HG03135 (cell line): Measurements from ENCODE around the gene COMMD3.

ENCODE experiments used
- ATAC-seq: cut with Tn5 transposase; IDR thresholded peaks from one replicate; pipeline ENCODE4 v1.9.1; 2021; ENCODE audit warnings: mild to moderate bottlenecking, moderate library complexity; ENCODE audit not compliant: unreplicated experiment

COMMD3 gene

GRCh38 chr10:22319547-22319979 is 3.4 kb downstream of the COMMD3 start:
- ATAC-seq = no peak

- ATAC-seq = no peak
These were observed 3.9 kb downstream of the COMMD3 start for GRCh38 chr10:22319980-22320558.

GRCh38 chr10:22320591-22321155 is 4.5 kb downstream of the COMMD3 start, which contains the start of gene BMI1:
Gene BMI1, plus strand, starts transcription at chr10:22321099. Its CDS starts 5,351 bp downstream, at chr10:22326450.
- ATAC-seq = peak; percentile 19

GRCh38 chr10:22321156-22321923 is 5.2 kb downstream of the COMMD3 start:
- peak; percentile 20 for ATAC-seq

GRCh38 chr10:22321924-22322640 is 5.9 kb downstream of the COMMD3 start:
- no peak for ATAC-seq

GRCh38 chr10:22322641-22323160 is 6.5 kb downstream of the COMMD3 start:
- ATAC-seq = no peak

- ATAC-seq = no peak
These were observed 7.5 kb downstream of the COMMD3 start for GRCh38 chr10:22323538-22324305.

- no peak for ATAC-seq
These were observed 8.2 kb downstream of the COMMD3 start for GRCh38 chr10:22324413-22324812.

- ATAC-seq = no peak
These were observed 8.7 kb downstream of the COMMD3 start for GRCh38 chr10:22324893-22325271.

- ATAC-seq = peak; percentile 43
These were observed 9.3 kb downstream of the COMMD3 start for GRCh38 chr10:22325272-22326144.

GRCh38 chr10:22326145-22326702 is 10.0 kb downstream of the COMMD3 start:
- no peak for ATAC-seq

GRCh38 chr10:22329150-22329549 is 13.0 kb downstream of the COMMD3 start:
- no peak for ATAC-seq

- ATAC-seq = no peak
These were observed 16.0 kb downstream of the COMMD3 start for GRCh38 chr10:22332116-22332692.

- no peak for ATAC-seq
These were observed 17.2 kb downstream of the COMMD3 start for GRCh38 chr10:22333167-22333974.

GRCh38 chr10:22333975-22334282 is 17.7 kb downstream of the COMMD3 start:
- no peak for ATAC-seq

GRCh38 chr10:22334414-22335172 is 18.4 kb downstream of the COMMD3 start:
- no peak for ATAC-seq

GRCh38 chr10:22335173-22335933 is 19.2 kb downstream of the COMMD3 start:
- peak; percentile 53 for ATAC-seq
